Measurements from ENCODE around the gene TMEM31. TPM values are rescaled to one million over a fixed set of nuclear protein-coding genes. Genes with fewer than 3 reads are reported as not detected.

The TMEM31 gene
- total RNA-seq, 2 experiments from 2014 or later = not detected

DNA sequence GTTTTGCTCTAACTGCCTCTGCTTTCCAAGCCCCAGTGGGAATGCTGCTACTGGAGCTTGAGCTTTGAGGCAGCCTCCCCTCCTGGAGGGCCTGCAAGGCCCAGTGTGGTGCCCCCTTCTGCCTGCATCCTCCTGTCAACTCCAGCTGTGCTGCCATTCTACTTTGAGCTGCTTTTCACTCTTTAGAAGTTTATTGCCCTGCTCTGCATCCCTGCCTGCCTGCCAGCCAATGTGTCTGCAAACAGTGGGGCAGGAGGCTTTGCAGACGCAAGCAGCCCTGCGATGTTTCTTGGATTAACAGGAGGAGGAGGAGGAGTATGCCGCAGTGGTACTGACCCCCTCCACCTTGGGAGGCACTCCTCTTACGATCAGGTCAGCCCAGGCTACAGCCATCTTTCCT is 16.4 kb downstream of the TMEM31 start:
- Mint-ChIP-seq H3K9me3 (no peaks in the 10 kb centered on the region), H3K4me1 (ENCODE audit: low read depth) (no peaks in the 10 kb centered on the region), H3K27ac (no peak overlapping the region), H3K36me3 (ENCODE audit: low read depth) (no peaks in the 10 kb centered on the region), H3K27me3 (no peaks in the 10 kb centered on the region), H3K4me3 (no peak overlapping the region)
- ATAC-seq (ENCODE audit: poor library complexity) (no peak), DNase-seq (no peak)
- no peaks in the 10 kb centered on the region for H3K9me3 ChIP-seq (ENCODE audit: control insufficient read depth in 1 of 2, insufficient read depth in 1 of 2, low read length in 2 of 2)
- no peak overlapping the region for H3K4me3 ChIP-seq (ENCODE audit: low read length)
- no peaks in the 10 kb centered on the region for H3K36me3 ChIP-seq (ENCODE audit: insufficient read depth, low read length)
- H3K4me1 ChIP-seq (ENCODE audit: insufficient read depth, low read length) = no peaks in the 10 kb centered on the region
- TF ChIP-seq, protein P1, sequence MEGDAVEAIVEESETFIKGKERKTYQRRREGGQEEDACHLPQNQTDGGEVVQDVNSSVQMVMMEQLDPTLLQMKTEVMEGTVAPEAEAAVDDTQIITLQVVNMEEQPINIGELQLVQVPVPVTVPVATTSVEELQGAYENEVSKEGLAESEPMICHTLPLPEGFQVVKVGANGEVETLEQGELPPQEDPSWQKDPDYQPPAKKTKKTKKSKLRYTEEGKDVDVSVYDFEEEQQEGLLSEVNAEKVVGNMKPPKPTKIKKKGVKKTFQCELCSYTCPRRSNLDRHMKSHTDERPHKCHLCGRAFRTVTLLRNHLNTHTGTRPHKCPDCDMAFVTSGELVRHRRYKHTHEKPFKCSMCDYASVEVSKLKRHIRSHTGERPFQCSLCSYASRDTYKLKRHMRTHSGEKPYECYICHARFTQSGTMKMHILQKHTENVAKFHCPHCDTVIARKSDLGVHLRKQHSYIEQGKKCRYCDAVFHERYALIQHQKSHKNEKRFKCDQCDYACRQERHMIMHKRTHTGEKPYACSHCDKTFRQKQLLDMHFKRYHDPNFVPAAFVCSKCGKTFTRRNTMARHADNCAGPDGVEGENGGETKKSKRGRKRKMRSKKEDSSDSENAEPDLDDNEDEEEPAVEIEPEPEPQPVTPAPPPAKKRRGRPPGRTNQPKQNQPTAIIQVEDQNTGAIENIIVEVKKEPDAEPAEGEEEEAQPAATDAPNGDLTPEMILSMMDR (IDR thresholded peaks at IDR 0.05) = no peak
- H3K27ac ChIP-seq (ENCODE audit: low read depth in 1 of 2, low read length in 2 of 2) = no peak overlapping the region
- intact Hi-C loops (cut with DNase I, micrococcal nuclease) = no loop called here
- ChIA-PET POLR2A (no interaction called here), CTCF (no interaction called here)
- H3K27me3 ChIP-seq (ENCODE audit: control insufficient read depth in 1 of 2, insufficient read depth in 2 of 2, low read length in 2 of 2) = no peaks in the 10 kb centered on the region

DNA sequence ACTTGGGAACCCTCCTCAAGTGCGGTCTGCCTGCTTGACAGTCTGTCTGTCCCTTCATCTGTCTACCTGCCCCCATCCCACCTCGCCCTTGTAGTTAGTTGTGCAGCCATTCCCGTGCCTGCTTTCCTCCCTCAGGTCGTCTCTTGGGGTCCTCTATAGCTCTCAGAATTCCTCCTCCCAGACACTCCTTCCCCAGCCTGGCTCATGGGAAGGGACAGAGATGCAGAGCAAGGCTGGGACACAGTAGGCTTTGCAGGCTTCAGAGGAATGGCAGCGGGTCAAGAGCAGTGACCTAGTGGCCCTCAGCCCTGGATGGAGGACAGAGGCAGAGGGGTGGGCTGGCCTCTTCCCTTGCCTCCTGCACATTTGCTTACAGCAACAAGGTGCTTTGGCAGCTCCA is 18.3 kb downstream of the TMEM31 start:
- intact Hi-C loops (cut with DNase I, micrococcal nuclease) = no loop called here
- ChIA-PET CTCF (no interaction called here), POLR2A (no interaction called here)
- H3K4me3 ChIP-seq (ENCODE audit: low read length) = no peak overlapping the region
- Mint-ChIP-seq H3K4me3 (no peak overlapping the region), H3K27me3 (no peaks in the 10 kb centered on the region), H3K9me3 (no peaks in the 10 kb centered on the region), H3K36me3 (ENCODE audit: low read depth) (no peaks in the 10 kb centered on the region), H3K27ac (no peak overlapping the region), H3K4me1 (ENCODE audit: low read depth) (no peaks in the 10 kb centered on the region)
- H3K36me3 ChIP-seq (ENCODE audit: insufficient read depth, low read length) = no peaks in the 10 kb centered on the region
- H3K9me3 ChIP-seq (ENCODE audit: control insufficient read depth in 1 of 2, insufficient read depth in 1 of 2, low read length in 2 of 2) = no peaks in the 10 kb centered on the region
- DNase-seq (no peak), ATAC-seq (ENCODE audit: poor library complexity) (no peak)
- no peaks in the 10 kb centered on the region for H3K4me1 ChIP-seq (ENCODE audit: insufficient read depth, low read length)
- TF ChIP-seq, protein P1 (IDR thresholded peaks at IDR 0.05) = no peak
- H3K27ac ChIP-seq (ENCODE audit: low read depth in 1 of 2, low read length in 2 of 2) = no peak overlapping the region
- no peaks in the 10 kb centered on the region for H3K27me3 ChIP-seq (ENCODE audit: control insufficient read depth in 1 of 2, insufficient read depth in 2 of 2, low read length in 2 of 2)

DNA sequence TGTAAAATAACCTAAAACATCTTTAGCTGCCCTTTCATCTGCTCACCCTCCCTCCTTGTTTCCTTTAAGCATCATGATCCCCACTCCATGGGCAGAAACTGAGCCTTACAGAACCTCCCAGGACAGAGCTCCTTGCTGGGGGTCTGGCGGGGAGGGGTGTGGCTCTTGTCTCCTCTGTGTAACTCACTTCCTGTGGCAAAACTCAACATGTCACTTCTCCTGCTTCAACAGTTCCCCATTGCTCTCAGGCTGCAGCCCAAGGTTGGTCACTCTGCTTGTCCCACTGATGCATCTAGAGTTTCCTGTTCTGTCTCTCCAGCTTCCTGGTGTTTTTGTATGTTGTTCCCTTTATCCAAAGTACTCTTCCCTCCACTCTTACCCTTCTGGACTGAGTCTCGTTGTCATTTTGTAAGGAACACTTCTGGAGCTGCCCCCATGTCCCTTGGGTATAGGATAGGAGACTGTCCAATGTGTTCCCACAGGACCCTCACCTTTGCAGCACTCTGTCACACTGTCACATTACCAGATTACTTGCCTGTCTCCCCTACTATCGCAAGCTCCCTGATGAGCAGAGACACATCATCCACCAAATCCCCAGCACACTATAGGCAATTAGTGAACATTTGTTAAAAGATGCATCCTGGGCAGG is 19.6 kb downstream of the TMEM31 start:
- no peak overlapping the region for H3K27ac Mint-ChIP-seq
- H3K27me3 ChIP-seq (ENCODE audit: control insufficient read depth in 1 of 2, insufficient read depth in 2 of 2, low read length in 2 of 2) = peaks cover 0 to 3% of the 10 kb centered on the region in 2 experiments
- DNase-seq = no peak
- TF ChIP-seq, protein P1 (IDR thresholded peaks at IDR 0.05) = no peak
- POLR2A ChIA-PET = no interaction called here
- H3K4me1 ChIP-seq (ENCODE audit: insufficient read depth, low read length) = no peaks in the 10 kb centered on the region
- H3K27ac ChIP-seq (ENCODE audit: low read depth in 1 of 2, low read length in 2 of 2) = no peak overlapping the region
- no peak overlapping the region for H3K4me3 Mint-ChIP-seq
- H3K27me3 Mint-ChIP-seq = no peaks in the 10 kb centered on the region
- CTCF ChIA-PET = no interaction called here
- intact Hi-C loops (cut with DNase I, micrococcal nuclease) = no loop called here
- no peaks in the 10 kb centered on the region for H3K36me3 Mint-ChIP-seq (ENCODE audit: low read depth)
- no peaks in the 10 kb centered on the region for H3K9me3 Mint-ChIP-seq
- no peaks in the 10 kb centered on the region for H3K9me3 ChIP-seq (ENCODE audit: control insufficient read depth in 1 of 2, insufficient read depth in 1 of 2, low read length in 2 of 2)
- ATAC-seq (ENCODE audit: poor library complexity) = no peak
- no peaks in the 10 kb centered on the region for H3K36me3 ChIP-seq (ENCODE audit: insufficient read depth, low read length)
- no peak overlapping the region for H3K4me3 ChIP-seq (ENCODE audit: low read length)
- no peaks in the 10 kb centered on the region for H3K4me1 Mint-ChIP-seq (ENCODE audit: low read depth)
